Dermis blood vessel endothelial cell (primary cell): ENCODE measurements around the gene TRPM1. TPM values are rescaled to one million over a fixed set of nuclear protein-coding genes. Genes with fewer than 3 reads are reported as not detected.
A peak's percentile ranks its signal among the peaks of the same experiment; 100 is the strongest.

Experiments
- DNase-seq: peaks from one replicate; pipeline ENCODE4 v3.0.0; 2010
- total RNA-seq: library from RNA; depleted of rRNA; stranded (reverse); fragments of >200 nt; gene quantifications from 2 replicates; pipeline ENCODE4 v1.2.3, GENCODE V29; 2014

Gene TRPM1
- total RNA-seq, 1 donor from 2014 or later, result 1.9 TPM

- DNase-seq, result no peak
Measured at GRCh38 chr15:31014608-31014925, 87.0 kb downstream of the TRPM1 start.

GRCh38 chr15:31013863-31014607, 87.5 kb downstream of the TRPM1 start:
- peak; percentile 23 for DNase-seq

GRCh38 chr15:31012455-31012854, 89.1 kb downstream of the TRPM1 start:
- no peak for DNase-seq

DNA sequence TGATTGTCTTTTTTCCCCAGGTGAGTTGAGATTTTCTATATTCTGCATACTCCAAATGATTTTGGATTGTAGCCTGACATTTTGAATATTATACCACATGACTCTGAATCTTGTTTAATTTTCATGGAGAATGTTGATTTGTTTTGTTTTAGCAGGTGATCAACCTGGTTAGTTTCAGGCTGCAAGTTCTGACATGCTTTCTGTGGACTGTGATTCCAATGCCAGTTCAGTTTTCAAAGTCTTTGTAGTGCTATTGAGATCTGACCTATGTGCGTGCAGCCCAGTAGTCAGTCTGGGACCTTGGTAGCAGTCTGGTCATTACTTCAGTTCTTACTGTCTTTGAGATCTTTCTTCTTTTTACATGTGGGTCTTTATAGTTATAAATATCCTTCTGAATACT, 91.5 kb downstream of the TRPM1 start:
- no peak for DNase-seq

DNA sequence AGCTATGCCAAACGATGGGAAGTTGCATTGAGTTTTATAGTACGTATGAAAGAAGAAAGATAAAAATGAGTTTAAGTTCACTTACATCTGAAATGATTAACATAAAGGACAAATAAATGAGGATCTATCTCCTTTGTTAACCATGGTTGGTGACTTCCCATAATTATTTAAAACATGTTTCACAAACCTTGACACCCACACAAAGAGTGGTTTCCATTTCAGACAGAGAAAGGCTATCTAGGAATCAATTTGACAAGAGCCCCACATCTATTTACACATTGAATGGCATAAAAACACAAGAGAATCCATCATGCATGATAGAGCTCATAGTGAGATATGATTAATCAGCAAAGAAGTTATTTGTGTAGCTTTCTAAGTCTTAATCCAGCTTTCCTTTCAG, 95.9 kb downstream of the TRPM1 start:
- no peak for DNase-seq

DNA sequence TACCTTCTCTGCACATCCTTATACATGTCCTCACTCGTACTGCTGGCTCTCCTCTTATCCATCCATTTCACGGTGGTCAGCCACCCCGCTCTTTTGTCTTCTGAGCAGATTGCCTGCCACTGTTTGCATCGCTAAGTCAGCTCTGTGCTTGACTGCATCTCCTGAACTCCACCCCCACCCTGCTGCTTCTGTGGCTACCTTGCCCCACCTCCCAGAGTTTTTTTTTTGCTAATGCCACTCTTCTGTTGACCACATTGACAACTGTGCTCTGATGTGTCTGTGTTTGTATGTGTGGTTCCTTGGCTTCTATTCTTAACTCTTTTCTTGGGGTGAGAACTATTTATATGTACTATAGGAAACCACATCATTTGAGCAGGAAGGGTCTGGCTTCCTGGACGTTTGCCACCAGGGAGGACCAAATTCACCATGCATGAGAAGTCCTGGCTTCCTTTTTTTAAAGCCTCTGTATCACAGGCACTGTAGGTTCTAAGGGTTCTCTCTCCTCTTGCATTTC, 97.2 kb downstream of the TRPM1 start:
- DNase-seq, result peak; percentile 92

- DNase-seq, result no peak
Measured at GRCh38 chr15:31001702-31002101, 99.8 kb downstream of the TRPM1 start.

DNA sequence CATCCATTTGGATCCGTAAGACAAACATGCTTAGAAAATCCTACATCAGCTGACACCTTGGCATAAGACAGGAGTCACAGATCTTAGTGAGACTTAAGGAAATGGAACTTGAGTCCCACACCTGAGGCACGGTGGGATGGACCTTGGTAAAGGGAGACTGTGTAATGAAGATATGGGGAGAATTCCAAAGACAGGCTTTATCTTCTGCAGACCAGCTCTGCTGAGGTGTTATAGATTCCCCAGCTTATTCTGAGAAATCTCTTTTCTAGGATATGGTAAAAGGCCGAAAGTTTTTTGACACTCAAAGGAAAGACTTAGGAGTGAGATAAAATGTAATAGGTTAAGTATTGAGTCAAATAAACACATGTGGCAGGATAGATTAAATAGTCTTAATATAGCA, 101.8 kb downstream of the TRPM1 start:
- DNase-seq, result no peak

- no peak for DNase-seq
Measured at GRCh38 chr15:30997270-30997669, 104.3 kb downstream of the TRPM1 start.

DNA sequence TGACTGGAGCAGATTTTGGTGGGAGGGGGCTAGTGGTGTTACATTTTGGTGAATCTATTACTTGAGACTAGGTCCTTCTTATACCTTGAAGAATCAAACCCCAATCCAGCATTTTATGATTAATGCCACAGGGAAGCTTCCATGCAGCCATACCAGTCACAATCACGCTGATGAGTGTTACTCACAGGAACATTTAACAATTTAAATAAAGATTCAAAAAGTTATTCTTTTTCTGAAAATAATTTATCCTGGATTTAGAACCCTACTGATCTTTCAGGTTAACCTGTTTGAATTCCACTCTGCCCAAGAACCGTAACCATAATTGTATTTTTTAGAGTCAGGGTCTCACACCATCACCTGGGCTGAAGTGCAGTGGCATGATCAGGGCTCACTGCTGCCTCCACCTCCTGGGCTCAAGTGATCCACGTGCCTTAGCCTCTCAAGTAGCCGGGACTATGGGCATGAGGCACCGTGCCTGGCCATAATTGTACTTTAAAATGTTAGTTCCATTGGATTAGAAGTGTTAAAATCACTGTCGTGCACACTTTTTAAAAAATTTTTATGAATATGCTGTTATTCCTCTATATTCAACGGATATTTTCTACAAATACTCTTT, 109.2 kb downstream of the TRPM1 start:
- no peak for DNase-seq

- DNase-seq, result peak; percentile 85
Measured at GRCh38 chr15:30991255-30992235, 110.0 kb downstream of the TRPM1 start, which contains the start of gene MTMR10. Gene MTMR10, minus strand, starts transcription at chr15:30991628. Its CDS starts 122 bp downstream, at chr15:30991506.

GRCh38 chr15:30990446-30991254, 110.9 kb downstream of the TRPM1 start:
- DNase-seq, result peak; percentile 30

DNA sequence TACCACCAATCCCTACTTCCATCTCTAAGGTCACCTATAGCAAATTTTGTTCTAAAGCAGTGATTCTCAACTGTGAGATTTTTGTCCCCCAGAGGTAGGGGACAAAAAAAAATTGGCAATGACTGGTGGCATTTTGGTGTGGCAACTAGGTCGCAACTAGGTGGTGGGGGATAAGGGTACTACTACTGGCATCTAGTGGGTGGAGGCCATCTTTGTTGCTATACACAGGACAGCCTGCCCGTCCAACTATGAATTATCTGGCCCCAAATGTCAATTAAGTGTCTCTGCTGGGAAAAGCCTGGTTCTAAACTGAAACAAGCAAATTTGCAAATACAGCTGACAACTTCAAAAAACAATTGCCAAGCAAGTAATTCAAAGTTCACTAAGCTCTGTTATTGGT, 111.5 kb downstream of the TRPM1 start:
- peak; percentile 52 for DNase-seq

DNA sequence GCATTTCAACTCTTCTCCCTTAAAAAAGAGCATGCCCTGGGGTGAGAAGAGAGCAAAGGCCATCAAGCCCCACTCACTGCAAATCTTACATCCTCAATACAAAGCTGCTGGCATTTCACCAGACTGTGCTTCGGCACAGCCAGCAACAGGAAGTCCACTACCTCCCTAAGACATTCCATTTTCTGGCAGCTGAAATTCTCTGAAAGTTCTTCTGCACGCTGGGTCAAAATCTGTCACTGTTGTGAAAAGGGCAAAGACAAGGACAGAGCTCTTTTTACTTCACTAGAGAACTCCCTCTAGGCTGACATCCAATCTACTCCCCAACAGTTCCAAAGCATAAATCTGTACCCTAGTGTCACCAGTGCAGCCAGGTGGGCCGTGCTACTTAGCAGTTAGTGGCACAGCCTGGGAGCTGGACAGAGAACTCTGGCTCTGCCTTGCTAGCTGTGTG, 116.4 kb downstream of the TRPM1 start:
- peak; percentile 68 for DNase-seq

GRCh38 chr15:30984542-30984941, 117.0 kb downstream of the TRPM1 start:
- DNase-seq, result peak; percentile 35

- DNase-seq, result peak; percentile 46
Measured at GRCh38 chr15:30984118-30984517, 117.4 kb downstream of the TRPM1 start.

DNA sequence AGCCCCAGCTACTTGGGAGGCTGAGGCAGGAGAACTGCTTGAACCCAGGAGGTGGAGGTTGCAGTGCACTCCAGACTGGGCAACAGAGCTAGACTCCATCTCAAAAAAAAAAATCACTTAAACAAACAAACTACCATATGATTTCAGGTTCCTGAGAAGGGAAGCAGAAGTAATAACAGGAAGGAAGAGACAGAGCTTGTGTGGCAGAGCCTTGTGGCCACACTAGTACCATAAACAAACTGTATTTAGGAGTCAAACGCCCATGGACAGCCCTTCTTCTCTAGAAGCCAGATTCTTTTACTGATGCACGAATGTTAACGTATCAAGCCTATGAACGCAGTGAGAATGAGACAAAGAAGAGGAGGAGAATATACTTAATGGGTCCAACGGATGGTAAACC, 122.1 kb downstream of the TRPM1 start:
- no peak for DNase-seq

DNA sequence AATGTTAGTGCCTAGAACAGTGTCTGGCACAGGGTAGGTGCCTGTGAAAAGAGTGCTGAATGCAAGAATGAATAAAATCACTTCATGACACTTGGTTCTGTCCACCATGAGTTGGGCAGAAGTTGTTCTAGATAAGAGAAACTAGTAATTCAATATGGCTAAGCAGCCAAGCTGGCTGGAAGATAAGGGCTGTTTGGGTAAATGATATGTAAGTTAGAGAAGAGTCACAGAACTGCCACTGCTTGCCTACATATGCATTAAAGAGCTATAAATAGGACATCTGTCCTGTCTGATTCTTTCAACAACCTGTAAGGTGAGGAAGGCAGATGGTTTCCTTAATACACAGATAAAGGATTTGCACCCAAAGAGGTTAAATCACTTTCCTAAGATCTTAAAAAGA, 123.2 kb downstream of the TRPM1 start:
- no peak for DNase-seq

DNA sequence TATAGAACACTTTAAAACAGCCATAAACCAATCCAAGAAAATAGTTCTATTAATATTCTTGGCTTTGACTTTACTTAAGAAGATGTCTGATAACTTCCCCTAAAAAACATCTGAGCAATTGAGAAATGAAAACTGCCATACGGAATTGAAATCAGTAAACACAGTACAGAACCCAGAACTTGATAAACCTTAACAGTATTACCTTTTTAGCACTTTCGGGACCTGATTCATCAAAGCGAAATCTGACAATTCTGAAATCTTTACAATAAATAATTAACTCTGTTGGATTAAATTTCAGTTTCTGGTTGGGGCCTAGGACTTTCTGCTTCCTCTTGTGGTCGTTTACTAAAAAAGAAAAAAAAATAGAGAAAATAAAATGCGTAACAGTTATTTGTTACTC, 127.4 kb downstream of the TRPM1 start:
- DNase-seq, result no peak

DNA sequence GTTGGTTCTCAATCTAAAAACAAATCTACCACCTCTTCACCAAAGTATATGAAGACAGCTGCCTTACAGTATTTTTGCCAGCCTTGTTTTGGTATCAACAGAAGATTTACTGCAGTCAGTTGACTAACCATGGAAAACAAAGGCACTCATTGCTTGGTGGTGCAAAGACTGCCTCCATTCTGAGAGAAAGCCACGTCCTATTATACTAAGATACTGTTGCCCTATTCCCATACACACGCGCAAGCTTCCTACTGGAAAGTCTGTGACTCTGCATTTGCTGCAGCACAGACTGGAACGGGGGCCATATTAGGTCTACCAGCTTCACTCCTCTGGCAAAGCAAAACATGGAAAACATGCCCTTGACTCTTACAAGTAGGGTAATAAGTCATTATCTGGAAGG, 128.1 kb downstream of the TRPM1 start:
- DNase-seq, result no peak

DNA sequence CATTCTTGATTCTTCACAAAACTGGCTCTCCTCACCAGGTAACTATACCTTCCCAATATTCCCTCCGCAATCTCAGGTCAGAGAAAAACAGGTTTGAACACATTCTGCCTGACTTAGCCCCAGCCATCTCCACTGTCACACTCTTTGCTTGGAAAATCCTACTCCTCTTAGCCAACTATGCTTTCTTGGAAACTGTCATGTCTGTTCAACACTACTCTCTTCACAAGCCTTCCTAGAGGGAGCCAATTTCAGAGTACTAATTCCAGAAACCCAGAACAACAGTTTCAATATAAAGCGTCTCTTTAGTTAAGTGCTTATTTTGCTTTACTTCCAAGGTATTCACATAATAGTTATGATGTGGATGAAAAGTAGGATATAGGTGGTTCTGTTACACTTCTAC, 131.8 kb downstream of the TRPM1 start:
- DNase-seq, result no peak

DNA sequence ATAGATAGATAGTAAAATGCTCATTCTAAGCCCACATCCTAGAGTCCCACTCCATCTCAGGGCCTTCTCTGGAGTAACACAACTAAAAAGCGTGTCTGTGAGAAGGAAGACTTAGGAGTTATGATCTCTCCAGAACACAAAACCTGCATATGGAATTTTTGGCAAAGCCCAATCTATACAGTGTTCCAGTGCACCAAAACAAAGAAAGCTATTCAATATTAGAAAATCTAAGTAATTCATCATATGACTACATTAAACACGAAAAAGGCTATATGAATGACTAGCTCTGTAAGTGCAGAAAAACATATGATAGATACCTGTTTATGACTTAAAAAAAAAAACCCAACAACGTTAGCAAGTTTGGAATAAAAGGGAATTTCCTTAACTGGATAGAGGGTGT, 137.8 kb downstream of the TRPM1 start:
- no peak for DNase-seq
